GM19025 (cell line): Measurements from ENCODE around the gene KRTAP5-7.
"Not testable (repeated sequence)": the region's sequence is repeated elsewhere in the genome, so short reads cannot be mapped to it uniquely, and the experiment has no call there.

ENCODE experiments used
- ATAC-seq: cut with Tn5 transposase; IDR thresholded peaks from one replicate; pipeline ENCODE4 v1.9.1; 2021; ENCODE audit warnings: mild to moderate bottlenecking, low read depth, moderate library complexity; ENCODE audit not compliant: unreplicated experiment

The KRTAP5-7 gene

GRCh38 chr11:71556018-71556417, 29.0 kb downstream of the KRTAP5-7 start:
- no peak for ATAC-seq

DNA sequence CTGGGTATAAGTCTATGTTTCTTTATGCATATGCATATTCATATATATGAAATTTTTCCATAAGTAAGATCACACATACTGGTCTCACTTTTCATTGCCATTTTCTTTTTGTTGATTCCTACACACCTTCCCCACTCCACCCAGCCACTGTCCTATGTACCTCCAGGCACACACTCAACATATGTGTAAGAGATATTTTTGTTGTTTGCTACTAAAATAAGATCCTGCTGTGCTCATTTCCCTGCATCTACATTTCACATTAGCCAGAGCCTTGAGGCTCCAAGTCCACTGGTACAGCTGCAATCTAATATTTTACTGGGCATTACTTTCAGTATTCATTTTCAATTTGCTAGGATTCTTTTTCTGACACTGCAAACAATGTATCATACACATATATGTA, 30.2 kb downstream of the KRTAP5-7 start:
- ATAC-seq: no peak

DNA sequence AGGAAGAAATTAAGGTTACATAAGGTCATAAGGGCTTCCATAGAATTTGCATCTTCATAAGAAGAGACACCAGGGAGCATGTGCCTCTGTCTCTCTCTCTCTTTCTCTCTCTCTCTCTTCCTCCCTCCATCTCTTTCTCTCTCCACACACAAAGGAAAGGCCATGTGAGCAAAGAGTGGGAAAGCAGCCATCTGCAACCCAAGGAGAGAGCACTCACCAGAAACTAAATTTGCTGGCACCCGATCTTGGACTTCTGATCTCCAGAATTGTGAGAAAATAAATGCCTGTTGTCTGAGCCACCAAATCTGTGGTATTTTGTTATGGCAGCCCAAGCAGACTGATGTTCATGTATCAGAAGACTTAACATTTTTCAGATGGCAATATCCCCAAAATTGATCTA, 31.9 kb downstream of the KRTAP5-7 start:
- no peak for ATAC-seq

GRCh38 chr11:71562120-71562519, 35.1 kb downstream of the KRTAP5-7 start:
- ATAC-seq: no peak

GRCh38 chr11:71563406-71563805, 36.3 kb downstream of the KRTAP5-7 start:
- ATAC-seq: no peak

DNA sequence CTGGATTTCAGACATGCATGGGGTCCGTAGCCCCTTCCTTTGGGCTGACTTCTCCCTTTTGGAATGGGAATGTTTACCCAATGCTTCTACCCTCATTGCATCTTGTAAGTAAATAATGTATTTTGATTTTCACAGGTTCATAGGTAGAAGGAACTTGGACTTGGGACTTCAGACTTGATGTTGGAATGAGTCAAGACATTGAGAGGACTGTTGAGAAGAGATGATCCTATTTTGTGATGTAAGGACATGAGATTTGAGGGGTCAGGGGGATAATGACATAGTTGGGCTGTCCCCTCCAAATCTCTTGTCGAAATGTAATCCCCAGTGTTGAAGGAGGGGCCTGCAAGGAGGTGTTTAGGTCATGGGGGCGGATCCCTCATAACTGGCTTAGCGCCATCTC, 37.4 kb downstream of the KRTAP5-7 start:
- ATAC-seq: no peak

DNA sequence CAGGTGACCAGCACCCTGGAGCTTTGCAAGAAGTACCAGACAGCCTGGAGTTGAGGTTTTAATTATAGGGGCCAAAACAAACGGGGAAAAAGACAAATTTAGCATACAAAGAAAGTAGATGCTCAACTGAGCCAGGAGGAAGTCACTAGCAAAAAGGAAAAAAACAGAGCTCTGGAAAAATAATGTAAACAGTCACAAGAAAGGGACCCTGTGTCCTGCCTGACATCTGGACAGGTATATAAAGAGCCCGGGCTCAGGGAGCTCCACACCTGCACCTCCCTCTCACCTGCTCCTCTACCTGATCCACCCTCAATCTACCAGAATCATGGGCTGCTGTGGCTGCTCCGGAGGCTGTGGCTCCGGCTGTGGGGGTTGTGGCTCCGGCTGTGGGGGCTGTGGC, 38.2 kb downstream of the KRTAP5-7 start, which contains the start of gene KRTAP5-10:
Gene KRTAP5-10 (plus strand): TSS at position 301 of the 400 bp plus-strand sequence. CDS start 25 bp downstream, at position 326.
- ATAC-seq: no peak

DNA sequence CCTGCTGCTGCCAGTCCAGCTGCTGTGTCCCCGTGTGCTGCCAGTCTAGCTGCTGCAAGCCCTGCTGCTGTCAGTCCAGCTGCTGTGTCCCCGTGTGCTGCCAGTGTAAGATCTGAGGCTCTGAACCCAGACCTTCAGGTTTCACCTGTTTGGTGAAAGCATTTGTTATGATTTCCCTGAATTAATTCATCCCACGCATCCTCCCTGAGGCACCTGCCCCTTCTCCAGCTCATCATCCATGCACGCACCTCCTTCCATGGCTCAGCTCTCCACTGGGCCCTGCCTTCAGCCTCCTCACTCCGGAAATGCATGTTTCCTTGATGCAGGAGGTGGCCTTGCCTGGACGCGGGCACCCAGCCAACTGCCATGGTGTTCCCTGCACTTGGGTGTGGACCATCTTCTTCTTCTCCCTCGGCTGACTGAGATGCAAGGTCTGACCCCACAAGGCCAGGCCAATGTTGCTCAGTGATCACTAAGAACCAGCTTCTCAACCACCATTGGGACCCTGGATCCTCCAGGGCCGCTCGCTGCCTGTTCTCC, 39.1 kb downstream of the KRTAP5-7 start:
- ATAC-seq: no peak

DNA sequence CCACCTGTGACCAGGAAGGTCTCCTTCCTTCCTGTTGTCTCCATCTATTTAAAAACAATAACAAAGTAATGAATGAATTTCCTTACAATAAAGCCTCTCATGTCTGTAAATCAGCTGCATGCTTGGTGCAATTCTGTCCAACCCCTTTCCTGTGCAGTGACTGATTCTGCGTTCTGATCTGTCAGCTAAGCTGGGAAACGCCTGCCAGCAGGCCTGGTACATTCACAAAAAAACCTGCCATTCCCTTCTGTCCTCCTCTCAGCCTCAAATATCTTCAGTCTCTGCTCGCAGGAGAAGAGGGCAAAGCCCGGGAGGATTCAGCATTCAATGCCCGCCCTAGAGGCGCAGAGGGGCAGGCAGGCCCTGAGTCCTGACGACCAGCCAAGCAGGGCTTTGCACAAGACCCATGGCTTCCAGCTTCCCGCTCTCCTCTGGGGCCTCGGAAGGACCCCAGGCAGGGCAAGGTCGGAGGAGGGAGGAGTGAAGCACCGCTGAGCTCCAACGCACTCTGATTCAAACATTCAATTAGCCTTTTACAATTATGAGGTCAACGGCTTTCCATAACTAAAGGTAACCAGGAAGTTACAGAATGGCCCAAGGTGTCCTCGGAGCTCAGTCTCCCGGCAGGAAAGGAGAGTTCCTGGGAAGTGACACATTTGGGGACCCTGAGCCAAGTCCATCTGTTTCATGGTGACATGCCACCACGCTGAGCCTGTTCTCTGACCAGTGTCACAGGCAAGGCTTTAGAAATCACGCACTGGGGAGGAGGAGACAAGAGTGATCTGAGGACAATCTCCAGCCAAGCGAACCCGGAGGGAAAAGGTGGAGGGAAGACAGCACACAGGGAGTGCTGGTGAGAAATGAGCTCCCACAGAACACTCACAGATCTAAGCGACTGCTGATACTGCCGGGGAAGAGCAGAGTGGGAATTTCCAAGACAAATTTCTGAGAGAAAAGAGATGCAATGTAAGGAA, 39.8 kb downstream of the KRTAP5-7 start:
- not testable (repeated sequence) for ATAC-seq

- ATAC-seq: not testable (repeated sequence)
These were observed 40.6 kb downstream of the KRTAP5-7 start for GRCh38 chr11:71567633-71568032.

GRCh38 chr11:71568704-71569349, 41.8 kb downstream of the KRTAP5-7 start:
- no peak for ATAC-seq

GRCh38 chr11:71571101-71571850, 44.2 kb downstream of the KRTAP5-7 start:
- ATAC-seq: not testable (repeated sequence)

GRCh38 chr11:71572811-71573210, 45.7 kb downstream of the KRTAP5-7 start:
- no peak for ATAC-seq

DNA sequence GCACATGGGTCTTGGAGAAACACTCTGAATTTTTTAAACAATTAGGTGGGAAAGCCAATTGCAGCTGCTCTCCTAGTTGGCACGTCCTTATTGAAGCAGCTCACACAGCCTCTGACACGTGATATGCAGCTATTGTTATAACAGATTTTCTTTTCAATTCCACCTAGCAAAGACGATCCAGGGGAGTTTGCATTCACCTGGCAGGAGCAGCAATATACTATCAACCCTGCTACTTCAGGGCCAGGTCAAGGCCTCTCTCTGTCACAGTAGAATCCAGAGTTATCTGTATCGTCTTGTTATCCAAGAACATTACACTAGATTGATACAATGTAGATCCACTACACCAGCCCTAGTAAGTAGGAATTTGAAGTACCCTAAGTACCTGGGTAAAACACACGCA, 47.4 kb downstream of the KRTAP5-7 start:
- no peak for ATAC-seq

- no peak for ATAC-seq
These were observed 48.8 kb downstream of the KRTAP5-7 start for GRCh38 chr11:71575723-71576424.

- not testable (repeated sequence) for ATAC-seq
These were observed 49.8 kb downstream of the KRTAP5-7 start for GRCh38 chr11:71576688-71577465.

- no peak for ATAC-seq
These were observed 50.5 kb downstream of the KRTAP5-7 start for GRCh38 chr11:71577469-71578004.
